ENCODE measurements around the gene USHBP1. TPM values are rescaled to one million over a fixed set of nuclear protein-coding genes. Genes with fewer than 3 reads are reported as not detected.
"Not testable (repeated sequence)": the region's sequence is repeated elsewhere in the genome, so short reads cannot be mapped to it uniquely, and the experiment has no call there.

Gene USHBP1
- total RNA-seq, 1 donor from 2014 or later: 0.29 TPM

GRCh38 chr19:17283504-17283996 lies 19.0 kb upstream of the USHBP1 start:
- no peaks in the 10 kb centered on the region for H3K36me3 Mint-ChIP-seq
- H3K9me3 Mint-ChIP-seq: no peaks in the 10 kb centered on the region
- no peak for DNase-seq (ENCODE audit: extremely low spot score, unreplicated experiment)
- H3K4me3 Mint-ChIP-seq: peak overlapping the region; percentile 60
- H3K27me3 Mint-ChIP-seq: peaks cover 3% of the 10 kb centered on the region
- H3K4me1 Mint-ChIP-seq (ENCODE audit: unreplicated experiment): no peaks in the 10 kb centered on the region
- H3K27ac Mint-ChIP-seq: no peak overlapping the region
- TF ChIP-seq CTCF (conservative IDR thresholded peaks at IDR 0.05): no peak

GRCh38 chr19:17282488-17283125 lies 18.1 kb upstream of the USHBP1 start:
- H3K9me3 Mint-ChIP-seq: no peaks in the 10 kb centered on the region
- peak; percentile 92 for DNase-seq (ENCODE audit: extremely low spot score, unreplicated experiment)
- peak overlapping the region; percentile 82 for H3K4me3 Mint-ChIP-seq
- no peaks in the 10 kb centered on the region for H3K4me1 Mint-ChIP-seq (ENCODE audit: unreplicated experiment)
- peaks cover 3% of the 10 kb centered on the region for H3K27me3 Mint-ChIP-seq
- no peaks in the 10 kb centered on the region for H3K36me3 Mint-ChIP-seq
- H3K27ac Mint-ChIP-seq: no peak overlapping the region
- TF ChIP-seq CTCF (conservative IDR thresholded peaks at IDR 0.05): peak; percentile 97

- no peak for DNase-seq (ENCODE audit: extremely low spot score, unreplicated experiment)
- Mint-ChIP-seq H3K4me1 (ENCODE audit: unreplicated experiment) (no peaks in the 10 kb centered on the region), H3K4me3 (peak within 1 kb of the TSS; percentile 82), H3K27me3 (peaks cover 3% of the 10 kb centered on the region), H3K27ac (no peak within 1 kb of the TSS), H3K9me3 (no peaks in the 10 kb centered on the region), H3K36me3 (peaks cover 5% of the 10 kb centered on the region)
- TF ChIP-seq CTCF (conservative IDR thresholded peaks at IDR 0.05): no peak
Observed at GRCh38 chr19:17281391-17282304, 17.1 kb upstream of the USHBP1 start, which contains the start of gene ANKLE1. Gene ANKLE1 (plus strand): TSS chr19:17281901. CDS start chr19:17281921, 20 bp downstream.

GRCh38 chr19:17279436-17279835 lies 14.9 kb upstream of the USHBP1 start:
- Mint-ChIP-seq H3K27me3 (peaks cover 3% of the 10 kb centered on the region), H3K27ac (no peak overlapping the region), H3K4me1 (ENCODE audit: unreplicated experiment) (no peaks in the 10 kb centered on the region), H3K36me3 (peaks cover 11% of the 10 kb centered on the region), H3K4me3 (no peak overlapping the region), H3K9me3 (no peaks in the 10 kb centered on the region)
- no peak for TF ChIP-seq CTCF (conservative IDR thresholded peaks at IDR 0.05)
- no peak for DNase-seq (ENCODE audit: extremely low spot score, unreplicated experiment)

- DNase-seq (ENCODE audit: extremely low spot score, unreplicated experiment): no peak
- TF ChIP-seq CTCF (conservative IDR thresholded peaks at IDR 0.05): no peak
Observed at GRCh38 chr19:17275441-17276175, 11.1 kb upstream of the USHBP1 start.

GRCh38 chr19:17274892-17275291 lies 10.3 kb upstream of the USHBP1 start:
- H3K9me3 Mint-ChIP-seq; H3K4me3 Mint-ChIP-seq; H3K4me1 Mint-ChIP-seq (ENCODE audit: unreplicated experiment); H3K27ac Mint-ChIP-seq; H3K27me3 Mint-ChIP-seq; DNase-seq (ENCODE audit: extremely low spot score, unreplicated experiment): not testable (repeated sequence)
- H3K36me3 Mint-ChIP-seq: peaks cover 11% of the 10 kb centered on the region

More at GRCh38 chr19:17275441-17276175, 11.1 kb upstream of the USHBP1 start:
- Mint-ChIP-seq H3K4me1 (ENCODE audit: unreplicated experiment) (no peaks in the 10 kb centered on the region), H3K9me3 (no peaks in the 10 kb centered on the region), H3K4me3 (no peak overlapping the region), H3K27ac (no peak overlapping the region), H3K36me3 (peaks cover 11% of the 10 kb centered on the region), H3K27me3 (no peaks in the 10 kb centered on the region)
